ENCODE data around the gene CHTF8. TPM values are rescaled to one million over a fixed set of nuclear protein-coding genes. Genes with fewer than 3 reads are reported as not detected.

CHTF8 gene
- total RNA-seq, 1 experiment from 2014 or later: 98.5 TPM

DNA sequence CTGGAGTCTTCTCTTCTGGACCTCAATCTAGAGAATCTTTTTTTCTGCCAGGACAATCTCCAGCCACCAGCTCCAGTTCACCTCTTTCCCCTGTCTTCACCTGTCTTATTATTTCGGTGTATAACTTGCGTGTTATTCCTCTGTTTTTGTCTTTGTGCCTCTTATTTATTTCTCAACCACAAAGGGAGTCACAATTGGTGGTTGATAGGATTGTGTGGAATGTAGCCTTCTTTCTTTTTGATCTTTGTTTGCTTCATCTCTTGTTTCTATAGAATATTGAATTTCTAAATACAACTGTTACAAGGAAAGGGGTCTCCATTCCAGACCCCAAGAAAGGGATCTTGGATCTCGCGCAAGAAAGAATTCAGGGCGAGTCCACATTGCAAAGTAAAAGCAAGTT is 62.9 kb downstream of the CHTF8 start:
- Histone ChIP-seq H3K9me2 (replicated peaks; ENCODE audit: insufficient read depth, low read length) (no peaks in the 10 kb centered on the region), H3K36me3 (ENCODE audit: insufficient read depth, low read length) (no peaks in the 10 kb centered on the region), H3K27ac (ENCODE audit: low read length) (no peak overlapping the region), H3K9ac (ENCODE audit: low read length) (no peak overlapping the region), H3K79me2 (ENCODE audit: low read length) (no peaks in the 10 kb centered on the region), H3K4me2 (ENCODE audit: low read depth, low read length, poor library complexity, severe bottlenecking) (no peak overlapping the region), H2AFZ (ENCODE audit: low read length) (no peak overlapping the region), H3K4me1 (ENCODE audit: low read length) (peaks cover 4% of the 10 kb centered on the region), H3K27me3 (ENCODE audit: low read length) (no peaks in the 10 kb centered on the region), H3K9me3 (ENCODE audit: low read length) (no peaks in the 10 kb centered on the region), H4K20me1 (ENCODE audit: insufficient read depth, low read depth, low read length) (no peaks in the 10 kb centered on the region), H3K4me3 (ENCODE audit: low read length) (no peak overlapping the region)
- DNase-seq: no peak

Small RNA genes within 50 kb of the gene (small RNA-seq; reads per million reads assigned to genes)
- gene RNU6-22P: not detected

Other genes with a start within 250 kb of the CHTF8 start
- 1.9 TPM in 2 replicates for gene HAS3, start 26.9 kb downstream of the CHTF8 start, total RNA-seq (2014; rRNA removed; shearing (Covaris generic); ENCODE audit: low replicate concordance)
- 22.0 and 31.6 TPM in 2 replicates for gene UTP4, start 61 bp upstream of the CHTF8 start, total RNA-seq (2014; rRNA removed; shearing (Covaris generic); ENCODE audit: low replicate concordance)
- 17.7 and 43.3 TPM in 2 replicates for gene SNTB2, start 54.6 kb upstream of the CHTF8 start, total RNA-seq (2014; rRNA removed; shearing (Covaris generic); ENCODE audit: low replicate concordance)
- 18.3 and 32.2 TPM in 2 replicates for gene VPS4A, start 178.8 kb upstream of the CHTF8 start, total RNA-seq (2014; rRNA removed; shearing (Covaris generic); ENCODE audit: low replicate concordance)
- 13.5 and 53.9 TPM in 2 replicates for gene PDF, start 198.0 kb upstream of the CHTF8 start, total RNA-seq (2014; rRNA removed; shearing (Covaris generic); ENCODE audit: low replicate concordance)
- gene COG8, start 207.0 kb upstream of the CHTF8 start, total RNA-seq (2014; rRNA removed; shearing (Covaris generic); ENCODE audit: low replicate concordance): 43.6 and 49.2 TPM in 2 replicates
- 21.8 and 24.4 TPM in 2 replicates for gene NIP7, start 207.2 kb upstream of the CHTF8 start, total RNA-seq (2014; rRNA removed; shearing (Covaris generic); ENCODE audit: low replicate concordance)
- 1.8 TPM in 1 of 2 replicates, not detected in the other for gene TMED6, start 219.2 kb upstream of the CHTF8 start, total RNA-seq (2014; rRNA removed; shearing (Covaris generic); ENCODE audit: low replicate concordance)

Measured in Karpas-422 (cell line).